Mesodermal cell (in vitro differentiated cells): ENCODE measurements around the gene KPNA3.
"Not testable (repeated sequence)": the region's sequence is repeated elsewhere in the genome, so short reads cannot be mapped to it uniquely, and the experiment has no call there.

Experiments
- H3K27ac ChIP-seq: 2 replicates; pipeline ENCODE4 v1.7.0; 2013; ENCODE audit warnings: mild to moderate bottlenecking, low read depth, low read length, moderate library complexity; ENCODE audit not compliant: severe bottlenecking
- H3K36me3 ChIP-seq: 2 replicates; pipeline ENCODE4 v1.7.1; 2013; ENCODE audit warnings: mild to moderate bottlenecking, low read length, moderate library complexity; ENCODE audit not compliant: control insufficient read depth, insufficient read depth
- H3K4me1 ChIP-seq: one replicate; pipeline ENCODE4 v1.7.1; 2013; ENCODE audit warnings: mild to moderate bottlenecking, low read length; ENCODE audit not compliant: insufficient read depth, control insufficient read depth, poor library complexity, severe bottlenecking
- H3K4me3 ChIP-seq: 2 replicates; pipeline ENCODE4 v1.7.0; 2013; ENCODE audit warnings: low read length, control low read depth, mild to moderate bottlenecking; ENCODE audit not compliant: insufficient read depth, poor library complexity, severe bottlenecking; ENCODE audit errors: extremely low read depth
- H3K9me3 ChIP-seq: 2 replicates; pipeline ENCODE4 v1.7.1; 2013; ENCODE audit warnings: mild to moderate bottlenecking, low read length, moderate library complexity; ENCODE audit not compliant: control insufficient read depth
- WGBS, 2 experiments: methylation state at CpG; one replicate each; pipeline ENCODE4 v1.1.5; 2013; ENCODE audit warnings: missing lambda C conversion rate in 2 of 2; ENCODE audit not compliant: insufficient coverage in 2 of 2; 5-methylcytosine and 5-hydroxymethylcytosine counted together

The KPNA3 gene

GRCh38 chr13:49806126-49806536 is 13.6 kb upstream of the KPNA3 start:
- Histone ChIP-seq H3K27ac (no peak overlapping the region), H3K4me3 (no peak overlapping the region), H3K4me1 (no peaks in the 10 kb centered on the region), H3K9me3 (no peaks in the 10 kb centered on the region), H3K36me3 (no peaks in the 10 kb centered on the region)
- 50 to 85% methylated on average over 2 of the region's 3 CpGs for WGBS, 2 experiments

- H3K4me1 ChIP-seq, H3K4me3 ChIP-seq, H3K36me3 ChIP-seq, H3K9me3 ChIP-seq, H3K27ac ChIP-seq: not testable (repeated sequence)
- WGBS, 2 experiments: 80 to 83% methylated on average over 6 to 9 of the region's 10 CpGs
These were observed 10.6 kb upstream of the KPNA3 start for GRCh38 chr13:49803047-49803446.

- no peak overlapping the region for H3K4me3 ChIP-seq
- no peaks in the 10 kb centered on the region for H3K36me3 ChIP-seq
- WGBS, 2 experiments: 83 to 93% methylated on average over 1 to 3 of the region's 5 CpGs
- H3K9me3 ChIP-seq: no peaks in the 10 kb centered on the region
- no peaks in the 10 kb centered on the region for H3K4me1 ChIP-seq
- no peak overlapping the region for H3K27ac ChIP-seq
These were observed 9.9 kb upstream of the KPNA3 start for GRCh38 chr13:49802426-49802825.

GRCh38 chr13:49791711-49792549 is 552 bp downstream of the KPNA3 start:
- H3K36me3 ChIP-seq: peaks cover 8% of the 10 kb centered on the region
- peak overlapping the region; percentile 79 for H3K4me3 ChIP-seq
- peak overlapping the region; percentile 96 for H3K27ac ChIP-seq
- peaks cover 5% of the 10 kb centered on the region for H3K4me1 ChIP-seq
- 0 to 1% methylated on average over 66 to 68 of the region's 98 CpGs for WGBS, 2 experiments
- H3K9me3 ChIP-seq: no peaks in the 10 kb centered on the region

- no peaks in the 10 kb centered on the region for H3K9me3 ChIP-seq
- WGBS, 2 experiments: 0 to 9% methylated on average over 5 to 8 of the region's 9 CpGs
- peak overlapping the region; percentile 79 for H3K4me3 ChIP-seq
- peaks cover 10% of the 10 kb centered on the region for H3K36me3 ChIP-seq
- peaks cover 5% of the 10 kb centered on the region for H3K4me1 ChIP-seq
- H3K27ac ChIP-seq: peak overlapping the region; percentile 96
These were observed 1.2 kb downstream of the KPNA3 start for GRCh38 chr13:49791315-49791710.

GRCh38 chr13:49789968-49790367 is 2.5 kb downstream of the KPNA3 start:
- Histone ChIP-seq H3K27ac (no peak overlapping the region), H3K4me1 (peaks cover 5% of the 10 kb centered on the region), H3K36me3 (peaks cover 19% of the 10 kb centered on the region), H3K4me3 (no peak overlapping the region), H3K9me3 (no peaks in the 10 kb centered on the region)
- 95 to 97% methylated on average over 7 to 8 of the region's 8 CpGs for WGBS, 2 experiments

GRCh38 chr13:49786401-49787008 is 6.0 kb downstream of the KPNA3 start:
- H3K4me1 ChIP-seq: no peaks in the 10 kb centered on the region
- H3K9me3 ChIP-seq: no peaks in the 10 kb centered on the region
- no peak overlapping the region for H3K4me3 ChIP-seq
- H3K27ac ChIP-seq: no peak overlapping the region
- H3K36me3 ChIP-seq: peaks cover 25% of the 10 kb centered on the region

- Histone ChIP-seq H3K36me3 (peaks cover 22% of the 10 kb centered on the region), H3K4me3 (no peak overlapping the region), H3K27ac (no peak overlapping the region), H3K9me3 (no peaks in the 10 kb centered on the region), H3K4me1 (no peaks in the 10 kb centered on the region)
- 96% methylated on average over 3 to 4 of the region's 5 CpGs for WGBS, 2 experiments
These were observed 7.5 kb downstream of the KPNA3 start for GRCh38 chr13:49784886-49785570.

- no peak overlapping the region for H3K4me3 ChIP-seq
- H3K9me3 ChIP-seq: no peaks in the 10 kb centered on the region
- H3K27ac ChIP-seq: no peak overlapping the region
- 91 to 100% methylated on average over 1 of the region's 4 CpGs for WGBS, 2 experiments
- H3K36me3 ChIP-seq: peaks cover 17% of the 10 kb centered on the region
- H3K4me1 ChIP-seq: no peaks in the 10 kb centered on the region
These were observed 8.6 kb downstream of the KPNA3 start for GRCh38 chr13:49783865-49784264.

GRCh38 chr13:49782784-49783183 is 9.7 kb downstream of the KPNA3 start:
- Histone ChIP-seq H3K4me1 (no peaks in the 10 kb centered on the region), H3K36me3 (peaks cover 17% of the 10 kb centered on the region), H3K9me3 (no peaks in the 10 kb centered on the region), H3K27ac (no peak overlapping the region), H3K4me3 (no peak overlapping the region)
- WGBS, 2 experiments: 100% methylated on average over 1 to 2 of the region's 2 CpGs
